ENCODE data around the gene KIAA1217. TPM values are rescaled to one million over a fixed set of nuclear protein-coding genes. Genes with fewer than 3 reads are reported as not detected.

The KIAA1217 gene
- total and polyA plus RNA-seq, 9 of the 15 experiments (the other 6 are each of a cell fraction or from before 2014, with no cell fraction given) = 0.04 TPM; not detected in 8

- TF ChIP-seq CEBPZ (IDR thresholded peaks at IDR 0.05; ENCODE audit: borderline replicate concordance, low read depth, low read length) = no peak
- 0 out of 2 replicates have a peak, but pooled peaks have one; percentile 10 for TF ChIP-seq PYGO2 (tag; IDR thresholded peaks at IDR 0.05)
- TF ChIP-seq CBX2 (IDR thresholded peaks at IDR 0.05; ENCODE audit: insufficient read depth, low read length, poor library complexity, severe bottlenecking) = no peak
- TF ChIP-seq ZNF23 (CRISPR knock-in tag; IDR thresholded peaks at IDR 0.05) = no peak
- TF ChIP-seq MCM5 (IDR thresholded peaks at IDR 0.05; ENCODE audit: low read depth) = no peak
- TF ChIP-seq ZNF445 (CRISPR knock-in tag; IDR thresholded peaks at IDR 0.05; ENCODE audit: low read depth) = no peak
- TF ChIP-seq ID3 (CRISPR knock-in tag; IDR thresholded peaks at IDR 0.05) = no peak
- peak; percentile 45; the same call in 1 of the 2 replicates for TF ChIP-seq ID3 (tag; IDR thresholded peaks at IDR 0.05)
- no peak for TF ChIP-seq RBM25 (IDR thresholded peaks at IDR 0.05; ENCODE audit: low read depth, low read length, severe bottlenecking)
- no peak for TF ChIP-seq KAT2B (IDR thresholded peaks at IDR 0.05; ENCODE audit: low read depth, low read length)
- no peak for TF ChIP-seq FOXJ3 (CRISPR knock-in tag; IDR thresholded peaks at IDR 0.05)
- TF ChIP-seq ZNF507 (tag; conservative IDR thresholded peaks at IDR 0.05) = no peak
- no peak for TF ChIP-seq NCOA2 (IDR thresholded peaks at IDR 0.05; ENCODE audit: partially characterized antibody in 2 of 2)
- TF ChIP-seq RBBP5 (IDR thresholded peaks at IDR 0.05; ENCODE audit: borderline replicate concordance, insufficient read depth, low read length, poor library complexity, severe bottlenecking) = no peak
- no peak for TF ChIP-seq ZFP1 (CRISPR knock-in tag; IDR thresholded peaks at IDR 0.05)
- peak; percentile 90 for TF ChIP-seq MTA2 (IDR thresholded peaks at IDR 0.05; ENCODE audit: low read depth)
- no peak for TF ChIP-seq MLLT1 (IDR thresholded peaks at IDR 0.05)
- TF ChIP-seq KHSRP (IDR thresholded peaks at IDR 0.05) = no peak
- TF ChIP-seq NR3C1 (CRISPR knock-in tag; IDR thresholded peaks at IDR 0.05) = no peak
- TF ChIP-seq ASH1L (IDR thresholded peaks at IDR 0.05; ENCODE audit: borderline replicate concordance, low read depth, partially characterized antibody) = no peak
- no peak for TF ChIP-seq PRMT5 (CRISPR knock-in tag; IDR thresholded peaks at IDR 0.05)
- TF ChIP-seq ZBTB7A (IDR thresholded peaks at IDR 0.05; ENCODE audit: borderline replicate concordance, control insufficient read depth, low read depth, low read length) = peak; percentile 30; the same call in 1 of the 2 replicates
- TF ChIP-seq GABPA (tag; conservative IDR thresholded peaks at IDR 0.05; ENCODE audit: low read depth) = no peak
- no peak for TF ChIP-seq FOXK1 (CRISPR knock-in tag; IDR thresholded peaks at IDR 0.05; ENCODE audit: borderline replicate concordance)
- TF ChIP-seq NR2C1 (IDR thresholded peaks at IDR 0.05) = no peak
- TF ChIP-seq NR2C1 (tag; IDR thresholded peaks at IDR 0.05) = no peak
Measured at GRCh38 chr10:24569330-24569796, 360.4 kb downstream of the KIAA1217 start (continued).
